HEK293T (cell line): ENCODE results near the gene CC2D2A.

Source experiments
- ARNT ChIP-seq: fragments of 450-650 bp; IDR thresholded peaks from 2 replicates; pipeline ENCODE4 v1.6.1; 2017; ENCODE audit warnings: mild to moderate bottlenecking
- BHLHE40 ChIP-seq: fragments of 450-650 bp; IDR thresholded peaks from 2 replicates; pipeline ENCODE4 v1.6.1; 2016; ENCODE audit warnings: mild to moderate bottlenecking, moderate library complexity, borderline replicate concordance
- ELF4 ChIP-seq: fragments of 450-650 bp; IDR thresholded peaks from 2 replicates; pipeline ENCODE4 v1.6.1; 2017; ENCODE audit warnings: antibody characterized with exemption
- FOXA1 ChIP-seq: fragments of 450-650 bp; IDR thresholded peaks from 2 replicates; pipeline ENCODE4 v1.6.1; 2016; ENCODE audit warnings: mild to moderate bottlenecking
- FOXK2 ChIP-seq: fragments of 450-650 bp; IDR thresholded peaks from 2 replicates; pipeline ENCODE4 v1.6.1; 2016; ENCODE audit warnings: mild to moderate bottlenecking
- FOXM1 ChIP-seq: fragments of 450-650 bp; IDR thresholded peaks from 2 replicates; pipeline ENCODE4 v1.6.1; 2017; ENCODE audit warnings: mild to moderate bottlenecking, borderline replicate concordance
- L3MBTL2 ChIP-seq: fragments of 450-650 bp; conservative IDR thresholded peaks from 2 replicates; pipeline ENCODE4 v1.6.1; 2016; ENCODE audit warnings: mild to moderate bottlenecking
- SP1 ChIP-seq: fragments of 450-650 bp; IDR thresholded peaks from 2 replicates; pipeline ENCODE4 v1.6.1; 2017
- SUZ12 ChIP-seq: fragments of 450-650 bp; IDR thresholded peaks from 2 replicates; pipeline ENCODE4 v1.6.1; 2016; ENCODE audit warnings: mild to moderate bottlenecking
- TARDBP ChIP-seq: fragments of 450-650 bp; IDR thresholded peaks from 2 replicates; pipeline ENCODE4 v1.6.1; 2016
- ZNF384 ChIP-seq: fragments of 450-650 bp; IDR thresholded peaks from 2 replicates; pipeline ENCODE4 v1.6.1; 2016
- TF ChIP-seq, protein P1 (sequence below): fragments of 450-650 bp; IDR thresholded peaks from 2 replicates; pipeline ENCODE4 v1.6.1; 2016

- TF ChIP-seq TARDBP = no peak
- TF ChIP-seq ARNT = no peak
- TF ChIP-seq SUZ12 = no peak
- no peak for TF ChIP-seq ELF4
- TF ChIP-seq L3MBTL2 = no peak
- no peak for TF ChIP-seq FOXA1
- TF ChIP-seq FOXM1 = no peak
- TF ChIP-seq, protein P1, sequence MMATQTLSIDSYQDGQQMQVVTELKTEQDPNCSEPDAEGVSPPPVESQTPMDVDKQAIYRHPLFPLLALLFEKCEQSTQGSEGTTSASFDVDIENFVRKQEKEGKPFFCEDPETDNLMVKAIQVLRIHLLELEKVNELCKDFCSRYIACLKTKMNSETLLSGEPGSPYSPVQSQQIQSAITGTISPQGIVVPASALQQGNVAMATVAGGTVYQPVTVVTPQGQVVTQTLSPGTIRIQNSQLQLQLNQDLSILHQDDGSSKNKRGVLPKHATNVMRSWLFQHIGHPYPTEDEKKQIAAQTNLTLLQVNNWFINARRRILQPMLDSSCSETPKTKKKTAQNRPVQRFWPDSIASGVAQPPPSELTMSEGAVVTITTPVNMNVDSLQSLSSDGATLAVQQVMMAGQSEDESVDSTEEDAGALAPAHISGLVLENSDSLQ = no peak
- TF ChIP-seq SP1 = no peak
- TF ChIP-seq ZNF384 = no peak
- no peak for TF ChIP-seq FOXK2
- TF ChIP-seq BHLHE40 = no peak
Measured at GRCh38 chr4:15488136-15488535, 18.5 kb downstream of the CC2D2A start.
